H1 (cell line): ENCODE data around the gene ASCL2. TPM values are rescaled to one million over a fixed set of nuclear protein-coding genes. Genes with fewer than 3 reads are reported as not detected.
"Not testable (repeated sequence)": the region's sequence is repeated elsewhere in the genome, so short reads cannot be mapped to it uniquely, and the experiment has no call there.

Source experiments
- CTCF ChIA-PET: fragments of 300-600 bp; sonication (Branson Sonifier 250); formaldehyde crosslinking; loops from one replicate; lab custom pipeline; 2021; ENCODE audit not compliant: partially characterized antibody; lab: Charles Lee
- POLR2A ChIA-PET: fragments of 300-600 bp; sonication (Branson Sonifier 250); formaldehyde crosslinking; loops from one replicate; lab custom pipeline; 2021; ENCODE audit warnings: inconsistent platforms; ENCODE audit not compliant: partially characterized antibody; lab: Charles Lee
- DNase-seq, 2 experiments: peaks; one replicate each; pipeline versions ENCODE4 v3.0.0 to v3.0.0-alpha.2; 2010 to 2022; ENCODE audit warnings: low spot score in 2 of 2, low read depth in 1 of 2, mixed read lengths in 1 of 2
- FAIRE-seq: peaks from 2 replicates; lab custom pipeline; 2011; peaks lifted over from hg19 to GRCh38; lab: Jason Lieb, UNC
- H2AFZ ChIP-seq: 2 replicates; pipeline ENCODE4 v1.8.1; 2012; ENCODE audit warnings: low read length, inconsistent platforms
- H2AK5ac ChIP-seq: 2 replicates; pipeline ENCODE4 v1.6.1; 2013; ENCODE audit warnings: low read depth, low read length
- H2BK120ac ChIP-seq: replicated peaks from 2 replicates; pipeline ENCODE3; 2013; ENCODE audit warnings: low read depth, low read length, inconsistent platforms
- H2BK12ac ChIP-seq: 2 replicates; pipeline ENCODE4 v1.6.1; 2013; ENCODE audit warnings: low read depth, low read length
- H2BK15ac ChIP-seq: 2 replicates; pipeline ENCODE4 v1.6.1; 2013; ENCODE audit warnings: low read length
- H2BK20ac ChIP-seq: 2 replicates; pipeline ENCODE4 v1.6.1; 2013; ENCODE audit warnings: low read length
- H2BK5ac ChIP-seq: 2 replicates; pipeline ENCODE4 v1.6.1; 2013; ENCODE audit warnings: low read depth, low read length
- H3K14ac ChIP-seq: 2 replicates; pipeline ENCODE4 v1.6.1; 2013; ENCODE audit warnings: inconsistent platforms; ENCODE audit not compliant: insufficient read length
- H3K18ac ChIP-seq: 2 replicates; pipeline ENCODE4 v1.6.1; 2013; ENCODE audit warnings: low read length; ENCODE audit errors: extremely low read depth
- H3K23ac ChIP-seq: 2 replicates; pipeline ENCODE4 v1.6.1; 2013; ENCODE audit warnings: inconsistent platforms; ENCODE audit not compliant: insufficient read length
- H3K23me2 ChIP-seq: 2 replicates; pipeline ENCODE4 v1.6.1; 2013; ENCODE audit warnings: low read depth, low read length
- H3K27ac ChIP-seq: 2 replicates; pipeline ENCODE4 v1.6.1; 2011; ENCODE audit warnings: low read depth, low read length, inconsistent platforms
- H3K27me3 ChIP-seq, 4 experiments: replicated peaks in 1 of 4; 1 replicate in 1 of 4; 2 replicates in 3 of 4; pipeline versions ENCODE4 v1.6.1 to v1.8.1; 2011 to 2013; ENCODE audit warnings: low read length in 3 of 4, mild to moderate bottlenecking in 3 of 4, inconsistent platforms in 2 of 4, mixed read lengths in 2 of 4, moderate library complexity in 1 of 4; ENCODE audit not compliant: control insufficient read depth in 3 of 4, insufficient read depth in 3 of 4; ENCODE audit errors: extremely low read depth in 1 of 4
- H3K36me3 ChIP-seq, 4 experiments: 2 replicates each; pipeline versions ENCODE4 v1.6.1 to v1.8.1; 2011 to 2013; ENCODE audit warnings: mild to moderate bottlenecking in 4 of 4, low read length in 3 of 4, moderate library complexity in 2 of 4, control low read depth in 1 of 4, inconsistent platforms in 1 of 4; ENCODE audit not compliant: insufficient read depth in 4 of 4, control insufficient read depth in 2 of 4
- H3K4ac ChIP-seq: replicated peaks from 2 replicates; pipeline ENCODE3; 2013; ENCODE audit warnings: low read length, low read depth, mixed read lengths, inconsistent platforms; ENCODE audit not compliant: insufficient read length
- H3K4me1 ChIP-seq, 4 experiments: replicated peaks in 1 of 4; 1 replicate in 1 of 4; 2 replicates in 3 of 4; pipeline versions ENCODE4 v1.6.1 to v1.8.1; 2011 to 2013; ENCODE audit warnings: low read length in 3 of 4, inconsistent platforms in 2 of 4, mixed read lengths in 1 of 4; ENCODE audit not compliant: insufficient read depth in 4 of 4, control insufficient read depth in 3 of 4
- H3K4me2 ChIP-seq, 2 experiments: 2 replicates each; pipeline versions ENCODE4 v1.6.1 to v1.8.1; 2011 to 2013; ENCODE audit warnings: low read depth in 2 of 2, low read length in 2 of 2, control low read depth in 1 of 2, inconsistent platforms in 1 of 2, mild to moderate bottlenecking in 1 of 2; ENCODE audit not compliant: insufficient read depth in 1 of 2
- H3K4me3 ChIP-seq, 4 experiments: fragments of 200-600, 300-600 bp in 1 of 4; sonication (generic), shearing (Covaris generic), sonication (Bioruptor Twin) in 1 of 4; 2 replicates each; pipeline versions ENCODE4 v1.5.1 to v1.8.1; 2011 to 2016; ENCODE audit warnings: low read length in 4 of 4, low read depth in 3 of 4, control low read depth in 2 of 4, inconsistent platforms in 2 of 4, mild to moderate bottlenecking in 2 of 4, mixed read lengths in 1 of 4, moderate library complexity in 1 of 4; ENCODE audit not compliant: insufficient read depth in 2 of 4; ENCODE audit errors: extremely low read depth in 1 of 4
- H3K56ac ChIP-seq: replicated peaks from 2 replicates; pipeline ENCODE3; 2013; ENCODE audit warnings: low read depth, mild to moderate bottlenecking, mixed read lengths, low read length, inconsistent platforms; ENCODE audit not compliant: insufficient read length
- H3K79me1 ChIP-seq: 2 replicates; pipeline ENCODE4 v1.6.1; 2013; ENCODE audit warnings: low read depth, low read length, control low read depth
- H3K79me2 ChIP-seq, 2 experiments: 2 replicates each; pipeline versions ENCODE4 v1.6.1 to v1.8.1; 2012 to 2013; ENCODE audit warnings: low read length in 2 of 2, mild to moderate bottlenecking in 2 of 2, inconsistent platforms in 1 of 2; ENCODE audit not compliant: insufficient read depth in 2 of 2, control insufficient read depth in 1 of 2
- H3K9ac ChIP-seq, 4 experiments: replicated peaks in 1 of 4; 1 replicate in 1 of 4; 2 replicates in 3 of 4; pipeline versions ENCODE4 v1.6.1 to v1.8.1; 2011 to 2013; ENCODE audit warnings: low read depth in 3 of 4, low read length in 3 of 4, control low read depth in 2 of 4, mild to moderate bottlenecking in 2 of 4, moderate library complexity in 2 of 4, inconsistent platforms in 1 of 4; ENCODE audit errors: extremely low read depth in 1 of 4
- H3K9me3 ChIP-seq, 2 experiments: 2 replicates each; pipeline versions ENCODE4 v1.6.1 to v1.8.1; 2012 to 2013; ENCODE audit warnings: mild to moderate bottlenecking in 2 of 2, moderate library complexity in 2 of 2, control low read depth in 1 of 2, inconsistent platforms in 1 of 2, low read depth in 1 of 2, low read length in 1 of 2, mixed read lengths in 1 of 2; ENCODE audit not compliant: insufficient read depth in 2 of 2
- H4K20me1 ChIP-seq, 2 experiments: replicated peaks in 1 of 2; 2 replicates each; pipeline versions ENCODE3 to v1.8.1; 2011 to 2013; ENCODE audit warnings: inconsistent platforms in 2 of 2, low read length in 2 of 2, mild to moderate bottlenecking in 1 of 2; ENCODE audit not compliant: insufficient read depth in 2 of 2, control insufficient read depth in 1 of 2
- H4K5ac ChIP-seq: 2 replicates; pipeline ENCODE4 v1.6.1; 2013; ENCODE audit warnings: low read length, low read depth, mixed read lengths, inconsistent platforms; ENCODE audit not compliant: insufficient read length
- H4K8ac ChIP-seq: 2 replicates; pipeline ENCODE4 v1.8.0; 2013; ENCODE audit warnings: mild to moderate bottlenecking, moderate library complexity, low read length, inconsistent platforms; ENCODE audit not compliant: insufficient read depth; ENCODE audit errors: extremely low read depth
- H4K91ac ChIP-seq: replicated peaks from 2 replicates; pipeline ENCODE3; 2013; ENCODE audit warnings: low read length, mixed read lengths, inconsistent platforms; ENCODE audit not compliant: insufficient read length
- WGBS, 2 experiments: shearing (Covaris generic) in 1 of 2; methylation state at CpG; one replicate each; pipeline versions ENCODE4 v1.1.6 to v1.1.7; 2013 to 2015; ENCODE audit warnings: low lambda C conversion rate in 2 of 2, mixed read lengths in 2 of 2, inconsistent platforms in 1 of 2, low coverage in 1 of 2, missing lambda C conversion rate in 1 of 2; ENCODE audit not compliant: insufficient replicate concordance in 2 of 2, insufficient coverage in 1 of 2, insufficient read length in 1 of 2; ENCODE audit errors: extremely low coverage in 1 of 2, missing lambda C conversion rate in 1 of 2; 5-methylcytosine and 5-hydroxymethylcytosine counted together
- polyA plus RNA-seq, 7 experiments: library from polyadenylated mRNA; depleted of rRNA in 3 of 7; stranded (reverse) in 5 of 7; unstranded in 2 of 7; fragments of >200 nt in 5 of 7; fragments of 200-250 nt in 2 of 7; gene quantifications; 1 replicate in 5 of 7; 2 replicates in 1 of 7; 4 replicates in 1 of 7; pipeline versions ENCODE4 v1.2.1 to v1.2.3, GENCODE V29; 2011 to 2013; ENCODE audit warnings: missing spikeins in 2 of 7, mixed read lengths in 2 of 7
- total RNA-seq: library from RNA; stranded (reverse); fragmentation: NEBNext Ultra II Directional; extraction: Animal tissue kit (Norgen Biotek cat#: 25700); gene quantifications from 2 replicates; pipeline ENCODE4 v1.2.1, GENCODE V29; 2021

The ASCL2 gene
- total and polyA plus RNA-seq, 2 of the 8 experiments (the other 6 are each of a cell fraction or from before 2014, with no cell fraction given) = 0.51 to 0.56 TPM

GRCh38 chr11:2236381-2237134, 33.8 kb downstream of the ASCL2 start:
- H2BK12ac ChIP-seq, H4K5ac ChIP-seq, H3K4me1 ChIP-seq, H3K23ac ChIP-seq, H2BK120ac ChIP-seq, POLR2A ChIA-PET, H3K9me3 ChIP-seq, H3K9ac ChIP-seq, H3K36me3 ChIP-seq, H3K4me2 ChIP-seq, FAIRE-seq, H2BK5ac ChIP-seq, H3K27me3 ChIP-seq, H3K4me3 ChIP-seq, H3K14ac ChIP-seq, H3K23me2 ChIP-seq, H3K56ac ChIP-seq, H3K27ac ChIP-seq, H2AK5ac ChIP-seq, H4K91ac ChIP-seq, H4K20me1 ChIP-seq, H2BK15ac ChIP-seq, H2AFZ ChIP-seq, H2BK20ac ChIP-seq, H3K4ac ChIP-seq, H4K8ac ChIP-seq, DNase-seq, H3K79me2 ChIP-seq, H3K18ac ChIP-seq, H3K79me1 ChIP-seq: not testable (repeated sequence)
- 91% methylated on average over 23 of the region's 23 CpGs; no CpG with 5 or more reads in 1 of the 2 experiments for WGBS, 2 experiments
- CTCF ChIA-PET = interaction anchor here (0.5 to 1.6 kb wide), 2 partner anchors 13 to 62 kb away, joined by 3 read pairs; no protein-coding TSS in a partner anchor
